SH-SY5Y (cell line): ENCODE results near the gene MACROH2A1.

ENCODE experiments used
- GATA2 ChIP-seq: IDR thresholded peaks from 2 replicates; pipeline ENCODE4 v1.6.1; 2011; ENCODE audit warnings: mild to moderate bottlenecking, low read depth, low read length
- GATA3 ChIP-seq: IDR thresholded peaks from 2 replicates; pipeline ENCODE4 v1.6.1; 2011; ENCODE audit warnings: low read depth, mild to moderate bottlenecking, low read length, moderate library complexity

Gene MACROH2A1

GRCh38 chr5:135324897-135325650 is 74.0 kb downstream of the MACROH2A1 start:
- no peak for TF ChIP-seq GATA2
- no peak for TF ChIP-seq GATA3

DNA sequence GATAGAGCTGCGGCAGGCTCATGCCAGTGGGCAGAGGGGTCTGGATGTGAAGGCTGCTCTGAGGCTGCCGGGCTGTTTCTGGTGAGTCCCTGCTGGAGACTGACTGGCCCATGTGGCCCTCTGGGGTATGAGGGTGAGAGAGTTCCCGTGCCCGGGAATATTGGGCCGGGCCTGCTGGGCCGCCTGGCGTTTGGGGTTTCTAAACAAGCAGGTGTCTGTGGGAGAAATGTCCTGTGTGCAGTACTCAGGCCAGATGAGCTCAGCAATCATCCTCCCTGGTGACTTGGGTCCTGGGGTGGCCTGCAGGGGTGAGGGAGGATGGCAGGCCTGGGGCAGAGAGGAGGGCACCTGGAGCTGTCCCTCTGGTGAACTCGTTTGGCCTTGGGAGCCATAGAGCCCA is 74.9 kb downstream of the MACROH2A1 start:
- TF ChIP-seq GATA3, result no peak
- no peak for TF ChIP-seq GATA2

DNA sequence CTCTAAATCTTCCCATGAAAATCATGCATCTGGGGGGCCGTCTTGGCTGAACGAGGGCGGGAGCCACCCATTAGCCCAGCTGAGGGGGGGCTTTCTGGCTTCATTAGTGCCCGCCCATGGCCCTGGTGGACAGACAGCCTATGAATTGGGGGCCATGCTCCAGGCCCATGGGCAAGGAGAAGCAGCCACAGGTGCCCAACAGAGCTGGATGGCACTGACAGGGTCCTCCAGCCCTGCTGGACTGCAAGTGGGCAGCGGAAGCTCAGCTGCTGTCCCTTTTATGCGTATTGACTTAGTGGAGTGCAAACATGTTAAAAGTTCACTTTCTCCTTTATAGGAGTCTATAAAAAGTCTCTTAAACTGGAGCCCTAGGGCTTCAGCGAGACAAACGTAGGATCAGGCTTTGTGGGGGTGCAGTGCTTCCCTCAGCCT is 75.3 kb downstream of the MACROH2A1 start:
- TF ChIP-seq GATA3 (no peak), GATA2 (no peak)

GRCh38 chr5:135323227-135323626 is 75.8 kb downstream of the MACROH2A1 start:
- TF ChIP-seq GATA2, result no peak
- TF ChIP-seq GATA3, result no peak

GRCh38 chr5:135322744-135323143 is 76.3 kb downstream of the MACROH2A1 start:
- no peak for TF ChIP-seq GATA3
- TF ChIP-seq GATA2, result no peak

- TF ChIP-seq GATA3, result no peak
- TF ChIP-seq GATA2, result no peak
These were observed 76.8 kb downstream of the MACROH2A1 start for GRCh38 chr5:135322271-135322670.

DNA sequence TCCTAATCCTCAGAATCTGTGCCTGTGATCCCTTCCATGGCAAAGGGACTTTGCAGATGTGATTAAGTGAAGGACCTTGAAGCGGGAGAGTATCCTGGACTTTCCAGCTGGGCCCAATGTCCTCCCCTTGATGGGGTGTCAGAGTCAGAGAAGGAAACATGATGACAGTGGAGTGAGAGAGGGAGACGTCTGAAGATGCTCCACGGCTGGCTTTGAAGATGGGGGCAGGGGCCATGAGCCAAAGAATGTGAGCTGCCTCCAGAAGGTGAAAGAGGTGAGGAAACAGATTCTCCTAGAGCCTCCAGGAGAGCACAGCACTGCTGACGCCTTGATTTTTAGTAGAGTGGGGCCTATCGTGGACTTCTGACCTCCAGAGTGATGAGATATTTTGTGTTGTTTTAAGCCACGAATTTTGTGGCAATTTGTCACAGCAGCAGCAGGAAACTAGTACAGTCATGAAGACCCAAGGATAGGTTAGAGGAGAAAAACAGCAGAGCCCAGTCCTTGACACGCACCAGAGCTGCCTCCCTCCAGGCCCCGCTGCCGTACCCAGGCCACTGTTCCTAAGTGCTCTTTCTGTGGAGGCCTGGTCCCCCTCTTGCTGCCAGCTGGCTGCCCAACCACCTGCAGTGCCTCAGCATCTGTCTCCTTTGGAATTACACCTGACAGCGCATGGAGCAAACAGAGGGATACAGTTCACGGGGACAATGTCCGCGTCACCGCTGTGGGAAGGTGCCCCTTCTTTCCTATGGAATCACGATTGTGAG is 78.1 kb downstream of the MACROH2A1 start:
- TF ChIP-seq GATA2 (no peak), GATA3 (no peak)

- TF ChIP-seq GATA2 (no peak), GATA3 (no peak)
These were observed 79.0 kb downstream of the MACROH2A1 start for GRCh38 chr5:135319928-135320606.

DNA sequence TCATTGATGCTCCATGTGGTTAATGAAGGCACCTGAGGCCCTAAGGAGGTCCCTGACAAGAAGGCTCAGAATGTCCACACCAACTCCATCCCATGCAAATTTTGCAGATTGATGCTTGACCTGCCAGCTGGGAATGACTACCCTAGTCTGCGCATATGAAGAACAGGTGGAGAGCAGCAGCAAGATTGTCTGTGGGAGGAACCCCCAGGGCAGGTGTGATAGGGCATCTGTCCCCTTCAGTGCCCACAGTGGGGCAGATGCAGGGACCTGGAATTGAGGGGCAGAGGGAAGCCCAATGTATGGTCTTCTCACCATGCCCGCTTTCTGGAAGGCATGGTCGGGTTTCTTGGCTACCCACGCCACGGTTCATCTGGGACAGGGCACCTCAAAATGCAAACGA is 79.6 kb downstream of the MACROH2A1 start:
- TF ChIP-seq GATA3, result no peak
- TF ChIP-seq GATA2, result no peak

GRCh38 chr5:135318924-135319323 is 80.1 kb downstream of the MACROH2A1 start:
- TF ChIP-seq GATA3, result no peak
- no peak for TF ChIP-seq GATA2

DNA sequence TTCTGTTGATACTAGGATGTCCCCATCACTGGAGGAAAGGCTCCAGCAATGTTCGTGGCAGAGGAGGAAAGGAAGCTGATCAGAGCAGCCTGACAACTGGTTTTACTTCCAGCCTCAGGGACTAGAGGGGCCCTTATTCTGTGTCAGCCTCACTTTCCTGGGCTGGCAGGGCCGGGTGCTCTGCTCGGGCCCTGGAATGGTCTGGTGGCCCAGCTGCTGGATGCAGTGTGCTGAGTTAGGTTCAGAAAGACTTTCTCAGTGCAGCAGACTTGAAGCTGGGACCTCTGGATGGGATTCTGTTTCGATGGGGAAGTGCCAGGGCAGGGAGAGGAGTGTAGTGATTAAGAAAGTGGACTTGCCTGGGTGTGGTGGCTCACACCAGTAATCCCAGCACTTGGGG is 81.0 kb downstream of the MACROH2A1 start:
- TF ChIP-seq GATA2 (no peak), GATA3 (no peak)

DNA sequence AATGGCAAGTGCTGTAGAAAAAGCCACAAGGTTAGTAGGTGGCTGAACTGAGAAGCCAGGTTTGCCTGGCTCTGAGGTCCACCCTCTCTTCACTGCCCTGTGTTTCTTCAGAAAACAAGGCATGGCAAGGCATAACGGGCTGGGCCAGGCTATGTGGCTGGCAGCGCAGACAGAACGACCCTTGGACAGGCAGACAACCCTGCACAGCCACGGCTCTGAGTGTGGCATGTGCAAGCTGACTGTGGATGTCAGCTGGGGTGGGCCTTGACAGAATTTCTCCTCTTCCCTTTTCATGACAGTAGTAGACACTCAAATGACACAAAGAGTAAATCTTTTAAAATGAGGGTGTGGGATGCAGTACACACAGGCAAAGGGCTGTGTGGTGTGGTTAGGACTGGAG is 81.7 kb downstream of the MACROH2A1 start:
- TF ChIP-seq GATA2, result no peak
- no peak for TF ChIP-seq GATA3

GRCh38 chr5:135315386-135315785 is 83.6 kb downstream of the MACROH2A1 start:
- no peak for TF ChIP-seq GATA3

- TF ChIP-seq GATA2, result no peak
These were observed 85.1 kb downstream of the MACROH2A1 start for GRCh38 chr5:135313946-135314345.

DNA sequence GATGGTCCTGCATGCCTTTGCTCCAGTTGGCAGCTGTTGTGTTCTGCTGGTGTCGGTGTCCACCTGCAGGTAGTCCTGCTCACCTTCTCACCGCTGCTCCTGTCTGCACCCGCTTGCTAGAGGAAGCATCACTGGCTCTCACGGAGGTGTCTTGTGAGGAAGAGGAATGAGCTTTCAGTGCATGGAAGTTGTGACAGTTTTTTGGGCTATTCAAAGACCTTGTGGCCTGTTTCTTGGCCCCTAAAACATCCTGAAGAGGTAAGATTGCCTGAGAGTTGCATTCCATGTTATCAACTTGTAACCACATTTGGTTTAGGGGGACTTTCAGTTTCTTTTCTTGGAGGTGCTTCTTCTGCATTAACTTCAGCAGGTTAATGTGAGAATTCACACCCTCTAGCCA is 85.6 kb downstream of the MACROH2A1 start:
- TF ChIP-seq GATA2 (no peak), GATA3 (no peak)
